Muscle of back (tissue), 11 donors: ENCODE data around the gene BEST1. TPM values are rescaled to one million over a fixed set of nuclear protein-coding genes. Genes with fewer than 3 reads are reported as not detected.
A peak's percentile ranks its signal among the peaks of the same experiment; 100 is the strongest.
"Not testable (repeated sequence)": the region's sequence is repeated elsewhere in the genome, so short reads cannot be mapped to it uniquely, and the experiment has no call there.

Source experiments
- DNase-seq, 3 donors: peaks; one replicate each; pipeline versions ENCODE4 v3.0.0 to v3.0.0-alpha.2; 2013
- polyA plus RNA-seq, 10 donors: library from polyadenylated mRNA; unstranded; fragments of 120-200 nt; gene quantifications; one replicate each; pipeline ENCODE4 v1.2.1, GENCODE V29; 2013; ENCODE audit not compliant: insufficient read length in 10 of 10

BEST1 gene
- polyA plus RNA-seq, 10 donors, result 2.6 to 4.6 (median 3.3) TPM

DNA sequence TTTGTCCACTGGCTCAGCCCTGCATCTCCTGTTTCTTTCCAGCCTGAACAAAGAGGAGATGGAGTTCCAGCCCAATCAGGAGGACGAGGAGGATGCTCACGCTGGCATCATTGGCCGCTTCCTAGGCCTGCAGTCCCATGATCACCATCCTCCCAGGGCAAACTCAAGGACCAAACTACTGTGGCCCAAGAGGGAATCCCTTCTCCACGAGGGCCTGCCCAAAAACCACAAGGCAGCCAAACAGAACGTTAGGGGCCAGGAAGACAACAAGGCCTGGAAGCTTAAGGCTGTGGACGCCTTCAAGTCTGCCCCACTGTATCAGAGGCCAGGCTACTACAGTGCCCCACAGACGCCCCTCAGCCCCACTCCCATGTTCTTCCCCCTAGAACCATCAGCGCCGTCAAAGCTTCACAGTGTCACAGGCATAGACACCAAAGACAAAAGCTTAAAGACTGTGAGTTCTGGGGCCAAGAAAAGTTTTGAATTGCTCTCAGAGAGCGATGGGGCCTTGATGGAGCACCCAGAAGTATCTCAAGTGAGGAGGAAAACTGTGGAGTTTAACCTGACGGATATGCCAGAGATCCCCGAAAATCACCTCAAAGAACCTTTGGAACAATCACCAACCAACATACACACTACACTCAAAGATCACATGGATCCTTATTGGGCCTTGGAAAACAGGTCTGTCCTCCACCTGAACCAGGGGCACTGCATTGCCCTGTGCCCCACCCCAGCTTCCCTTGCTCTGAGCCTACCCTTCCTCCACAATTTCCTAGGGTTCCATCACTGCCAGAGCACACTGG lies 12.3 kb downstream of the BEST1 start:
- DNase-seq, result no peak

DNA sequence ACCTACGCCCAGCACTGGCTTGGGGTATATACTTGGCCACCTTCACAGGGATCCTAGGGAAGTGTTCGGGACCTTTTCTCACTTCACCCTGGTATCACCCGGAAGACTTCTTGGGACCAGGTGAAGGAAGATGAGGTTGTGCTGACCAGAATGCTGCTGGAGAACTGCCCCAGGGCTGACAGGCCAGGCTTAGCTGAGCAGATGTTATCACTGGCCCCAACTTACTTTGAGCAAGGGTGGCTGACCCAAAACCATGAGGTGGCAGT lies 12.8 kb downstream of the BEST1 start:
- no peak for DNase-seq

DNA sequence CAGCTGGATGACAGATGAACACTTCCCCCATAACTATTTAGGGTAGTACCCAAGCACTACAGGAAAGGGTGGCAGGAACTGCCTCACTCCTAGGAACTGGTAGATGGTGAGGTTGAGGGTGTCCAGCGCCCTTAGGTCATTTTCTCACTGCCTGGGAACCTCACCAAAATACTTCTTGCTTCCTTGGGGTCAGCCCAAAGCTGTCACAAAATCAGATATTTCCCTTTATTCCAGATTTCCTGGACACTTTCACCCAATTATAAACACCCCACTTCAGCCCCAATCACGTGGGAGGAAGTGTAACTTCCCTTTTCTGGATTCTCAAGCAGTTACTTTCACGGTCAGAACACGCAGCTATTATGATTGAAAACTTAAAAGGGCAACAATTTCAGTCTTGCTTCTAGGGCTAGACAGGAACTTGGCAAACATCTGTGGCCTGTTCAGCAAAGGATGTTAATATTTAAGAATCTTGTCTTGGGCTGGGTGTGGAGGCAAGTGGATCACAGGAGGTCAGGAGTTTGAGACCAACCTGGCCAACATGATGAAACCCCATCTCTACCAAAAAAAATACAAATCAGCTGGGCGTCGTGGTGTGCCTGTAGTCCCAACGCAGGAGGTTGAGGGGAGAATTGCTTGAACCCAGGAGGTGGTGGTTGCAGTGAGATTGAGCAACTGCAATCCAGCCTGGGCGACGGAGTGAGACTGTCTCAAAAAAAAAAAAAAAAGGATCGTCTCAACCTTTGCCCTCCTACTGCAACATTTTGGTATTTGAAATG lies 13.3 kb downstream of the BEST1 start:
- DNase-seq, result peak in 1 of 3 donors; percentile 48

DNA sequence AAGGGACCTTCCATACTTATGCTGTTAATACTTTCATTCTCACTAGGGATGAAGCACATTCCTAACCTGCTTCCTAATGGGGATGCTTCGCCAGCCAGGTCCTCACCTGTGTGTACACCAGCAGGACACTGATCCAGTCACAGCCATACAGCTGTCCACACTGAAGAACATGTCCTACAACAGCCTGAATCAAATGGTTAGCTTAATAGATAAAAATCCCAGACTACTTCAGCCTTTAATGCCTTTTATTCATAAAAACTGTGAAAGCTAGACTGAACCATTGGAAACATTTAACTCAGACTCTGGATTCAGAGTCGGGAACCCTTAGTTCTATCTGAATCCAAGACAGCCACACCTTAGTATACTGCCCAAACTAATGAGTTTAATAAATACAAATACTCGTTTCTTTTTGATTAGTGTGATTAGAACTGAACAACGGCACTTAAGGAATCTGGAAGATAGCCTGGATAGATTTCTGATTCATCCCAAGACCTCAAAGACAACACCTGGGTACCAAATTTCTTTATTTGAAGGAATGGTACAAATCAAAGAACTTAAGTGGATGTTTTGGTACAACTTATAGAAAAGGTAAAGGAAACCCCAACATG lies 14.0 kb downstream of the BEST1 start:
- DNase-seq, result no peak

DNA sequence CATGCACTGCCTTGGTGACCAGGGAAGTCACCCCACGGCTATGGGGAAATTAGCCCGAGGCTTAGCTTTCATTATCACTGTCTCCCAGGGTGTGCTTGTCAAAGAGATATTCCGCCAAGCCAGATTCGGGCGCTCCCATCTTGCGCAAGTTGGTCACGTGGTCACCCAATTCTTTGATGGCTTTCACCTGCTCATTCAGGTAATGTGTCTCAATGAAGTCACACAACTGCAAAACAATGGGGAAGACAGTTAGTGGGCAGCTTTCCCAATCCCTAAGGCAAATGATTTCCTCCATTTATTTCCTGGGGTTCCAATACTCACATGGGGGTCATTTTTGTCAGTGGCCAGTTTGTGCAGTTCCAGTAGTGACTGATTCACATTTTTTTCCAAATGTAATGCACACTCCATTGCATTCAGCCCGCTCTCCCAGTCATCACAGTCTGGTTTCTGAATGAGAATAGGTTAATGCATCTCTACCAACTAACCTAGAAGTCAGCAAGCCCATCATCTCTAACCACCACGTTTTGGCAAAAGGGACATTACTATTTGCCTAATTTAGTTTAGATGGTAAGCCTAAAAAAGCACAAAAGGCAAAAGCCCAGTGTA lies 14.6 kb downstream of the BEST1 start:
- DNase-seq, result not testable (repeated sequence)

DNA sequence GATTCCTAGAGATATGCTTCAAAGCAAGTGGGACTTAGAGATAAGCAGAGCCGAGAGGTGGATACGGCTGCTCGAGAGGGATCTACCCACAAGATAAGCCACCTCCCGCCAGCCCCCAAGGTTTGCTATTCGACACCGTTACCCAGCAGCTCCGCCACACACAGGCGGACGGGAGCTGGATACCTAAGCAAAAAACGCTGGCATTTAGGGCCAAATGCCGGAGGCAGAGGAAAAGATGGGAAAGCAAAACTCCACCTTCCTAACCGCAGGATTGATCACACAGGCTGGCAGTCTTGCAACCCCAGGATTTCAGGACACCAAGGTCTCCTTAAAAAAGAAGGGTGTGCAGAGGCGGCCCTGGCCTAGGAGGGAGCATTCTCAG lies 16.6 kb downstream of the BEST1 start:
- no peak for DNase-seq

DNA sequence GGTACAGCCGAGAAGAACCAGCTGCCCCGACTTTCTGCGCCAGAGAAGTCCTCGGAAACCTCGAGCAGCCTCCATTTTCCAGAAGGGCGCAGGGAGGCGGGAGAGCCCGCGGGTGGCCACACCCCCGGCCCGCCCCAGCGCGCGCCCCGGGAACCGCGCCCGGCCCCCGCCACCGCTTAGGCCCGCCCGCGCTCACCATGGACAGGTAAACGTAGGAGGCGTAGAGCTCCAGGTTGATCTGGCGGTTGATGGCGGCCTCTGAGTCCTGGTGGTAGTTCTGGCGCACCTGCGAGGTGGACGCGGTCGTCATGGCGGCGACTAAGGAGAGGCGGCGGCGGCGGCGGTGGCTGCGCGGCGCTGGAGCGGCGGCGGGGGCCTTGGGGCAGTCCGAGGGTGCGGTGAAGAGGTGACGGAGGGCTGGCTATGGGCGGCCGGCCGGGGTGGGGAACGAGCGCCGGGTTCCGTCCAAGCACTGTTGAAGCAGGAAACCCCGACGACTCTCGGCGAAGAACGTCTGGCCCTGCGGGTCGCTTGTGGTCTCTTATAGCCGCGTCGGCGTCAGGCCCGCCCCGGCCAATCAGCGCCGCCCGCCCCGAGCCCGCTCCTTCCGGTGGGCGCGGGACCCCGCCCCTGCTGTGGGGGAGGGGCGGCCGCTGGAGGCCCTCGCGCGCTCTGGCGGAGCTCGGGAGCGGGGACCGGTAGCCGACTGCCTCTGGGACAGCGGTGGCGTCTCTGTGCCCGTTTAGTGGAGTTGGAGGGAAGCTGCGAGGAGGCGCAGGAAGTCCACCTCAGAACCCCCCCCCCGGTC lies 17.2 kb downstream of the BEST1 start, which contains the start of gene FTH1:
TSS of gene FTH1 (minus strand) at position 519 of the 808 bp plus-strand sequence. CDS start at position 310, 209 bp downstream.
- DNase-seq, result peak; percentile 93 to 96 (median 93)

DNA sequence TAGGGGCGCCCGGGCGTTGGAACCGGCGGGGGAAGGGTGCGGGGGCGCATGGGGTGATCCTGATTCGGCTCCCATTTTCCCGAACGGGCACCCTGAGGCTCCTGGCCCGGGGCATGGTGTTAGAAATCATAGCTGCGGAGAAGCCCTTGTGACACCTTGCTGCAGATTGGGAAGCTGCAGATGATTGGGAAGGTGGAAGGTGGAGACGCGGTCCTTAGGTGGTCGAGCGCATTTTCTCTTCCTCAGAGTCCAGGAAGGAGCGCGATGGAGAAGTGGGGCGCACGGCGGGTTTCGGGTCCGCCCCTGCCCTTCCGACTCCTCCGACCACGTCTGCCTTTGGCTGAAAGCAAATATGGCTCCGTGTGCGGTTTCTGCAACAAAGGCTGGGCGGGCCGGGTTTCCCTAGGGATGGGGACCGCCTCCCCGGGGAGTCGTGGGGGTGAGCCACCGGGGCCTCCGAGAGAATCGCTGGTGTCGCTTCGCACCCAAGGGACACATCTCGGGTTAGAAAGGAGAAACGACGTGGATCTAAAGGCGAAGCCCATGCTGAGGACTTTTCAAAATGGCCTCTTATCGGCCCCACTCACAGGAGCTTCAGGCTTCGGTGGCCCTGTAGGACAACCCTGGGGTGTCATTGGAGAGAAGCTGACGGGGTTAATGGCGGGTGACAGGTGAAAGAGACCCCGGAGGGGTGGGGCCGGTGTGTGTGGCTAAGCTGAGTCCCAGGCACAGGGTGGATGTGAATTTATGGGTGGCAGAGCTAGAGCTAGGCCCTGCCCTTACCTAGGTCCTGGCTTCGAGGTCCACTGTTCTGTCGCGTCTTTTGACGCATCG lies 18.0 kb downstream of the BEST1 start:
- peak in 2 of 3 donors; percentile 40 to 79 for DNase-seq

DNA sequence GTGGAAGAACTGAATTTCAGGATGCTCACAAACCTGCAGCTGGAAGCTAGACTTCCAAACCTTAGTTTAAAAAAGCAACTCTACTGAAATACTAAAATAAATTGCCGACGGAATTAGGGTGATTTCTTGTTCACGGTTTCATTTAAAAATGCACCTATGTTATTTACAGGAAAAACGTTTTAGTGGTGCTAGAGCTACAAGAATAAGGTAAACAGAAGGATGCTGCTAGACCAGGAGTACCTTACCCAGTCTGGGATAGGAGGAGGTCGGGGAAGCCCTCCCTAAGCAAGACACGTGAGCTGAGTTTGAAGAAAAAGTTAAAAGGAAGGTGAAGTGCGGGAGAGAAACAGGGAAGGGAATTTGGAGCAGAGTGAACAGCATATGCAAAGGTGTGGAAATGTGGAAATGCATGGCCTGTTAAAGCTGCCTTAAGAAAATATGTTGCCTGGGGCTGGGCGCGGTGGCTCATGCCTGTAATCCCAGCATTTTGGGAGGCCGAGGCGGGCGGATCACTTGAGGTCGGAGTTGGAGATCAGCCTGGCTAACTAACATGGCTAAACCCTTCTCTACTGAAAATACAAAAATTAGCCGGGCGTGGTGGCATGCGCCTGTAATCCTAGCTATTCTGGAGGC lies 18.7 kb downstream of the BEST1 start:
- no peak for DNase-seq

DNA sequence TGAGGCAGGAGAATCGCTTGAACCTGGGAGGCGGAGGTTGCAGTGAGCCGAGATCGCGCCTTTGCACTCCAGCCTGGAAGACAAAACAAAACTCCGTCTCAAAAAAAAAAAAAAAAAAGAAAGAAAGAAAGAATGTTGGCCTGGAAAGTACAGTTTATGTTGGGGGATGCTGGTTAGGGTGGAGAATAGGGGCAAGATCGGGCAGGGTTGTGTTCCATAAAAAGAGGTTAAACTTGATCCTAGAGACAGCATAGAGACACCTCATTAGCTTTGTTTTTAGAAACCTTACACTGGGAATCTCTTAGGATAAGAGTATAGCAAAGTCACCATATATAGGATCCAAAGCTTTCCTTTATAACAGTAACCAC lies 19.2 kb downstream of the BEST1 start:
- no peak for DNase-seq

DNA sequence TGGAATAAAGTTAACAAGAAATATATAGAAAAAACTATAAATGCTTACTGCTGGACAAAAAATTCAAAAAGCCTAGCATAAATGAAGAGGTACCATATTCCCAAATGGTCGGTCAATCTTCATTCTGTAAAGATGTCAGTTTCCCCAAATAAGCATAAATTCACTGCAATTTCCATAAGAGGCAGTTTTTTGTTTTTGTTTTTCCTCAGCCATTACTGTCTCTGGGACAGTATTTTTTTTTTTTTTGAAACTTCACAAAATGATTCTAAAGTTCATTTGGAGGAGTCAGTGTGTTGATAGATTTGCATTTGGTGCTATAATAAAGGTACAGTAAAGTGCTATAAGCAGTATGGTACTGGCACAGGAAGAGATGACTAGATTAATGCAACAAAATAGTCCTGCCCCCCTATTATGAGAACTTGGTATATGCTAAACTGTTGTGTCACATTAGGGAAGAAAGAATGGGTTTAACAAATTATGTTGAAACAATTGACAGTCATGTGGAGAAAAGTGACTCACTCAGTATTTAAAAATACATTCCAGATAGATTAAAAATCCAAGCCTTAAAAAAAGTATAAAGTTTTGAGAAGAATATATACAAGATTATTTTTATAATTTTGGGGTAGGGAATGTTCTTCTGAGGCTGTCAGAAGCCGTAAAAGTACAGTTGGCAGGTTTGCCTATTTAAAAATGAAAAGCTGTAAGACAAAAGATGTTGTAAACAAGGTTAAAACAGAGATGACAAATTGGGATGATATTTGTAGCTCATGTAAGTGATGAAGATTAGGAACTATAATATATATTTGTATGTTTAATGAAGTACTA lies 19.9 kb downstream of the BEST1 start:
- peak in 1 of 3 donors; percentile 76 for DNase-seq

DNA sequence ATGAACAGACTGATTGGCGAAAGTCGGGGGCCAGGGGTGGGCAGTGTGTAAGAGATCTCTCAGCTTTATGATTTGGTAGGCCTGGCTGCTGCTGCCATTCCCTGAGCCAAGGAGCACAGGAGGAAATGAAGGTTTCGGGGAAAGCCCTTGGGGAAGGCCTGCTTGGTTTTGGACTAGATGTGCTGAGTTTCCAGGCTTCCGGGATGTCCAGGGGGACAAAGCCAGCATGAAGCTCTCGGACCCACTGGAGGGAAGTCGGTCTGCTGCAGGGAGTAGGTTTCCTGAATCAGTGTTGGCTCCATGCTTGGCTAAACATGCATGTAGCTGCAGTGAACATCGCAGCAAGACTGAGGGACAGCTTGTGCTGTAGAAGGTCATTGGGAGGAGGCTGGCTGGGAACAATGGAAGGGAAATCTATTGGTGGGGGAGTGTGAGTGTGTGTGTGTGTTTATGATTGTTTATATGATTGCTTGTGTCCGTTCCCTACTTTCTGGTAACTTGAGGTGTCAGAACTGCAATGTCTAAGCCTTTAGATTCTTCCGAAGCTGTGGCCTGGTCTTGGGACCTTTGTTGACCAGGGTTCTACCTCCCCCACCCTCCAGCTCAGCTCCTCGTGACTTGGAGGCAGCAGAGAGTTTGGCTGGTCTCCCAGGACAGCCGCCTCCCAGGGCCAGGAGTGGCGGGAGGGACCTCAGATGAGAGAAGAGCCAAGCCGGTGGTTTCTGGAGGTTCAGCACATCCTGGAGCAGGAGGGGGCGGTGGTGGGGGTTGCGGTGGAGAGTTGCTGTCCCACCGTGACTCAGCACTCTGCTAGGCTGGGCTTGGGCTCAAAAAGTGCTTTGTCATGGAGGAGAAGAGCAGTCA lies 21.3 kb downstream of the BEST1 start:
- DNase-seq, result peak; percentile 94 to 98 (median 97)

DNA sequence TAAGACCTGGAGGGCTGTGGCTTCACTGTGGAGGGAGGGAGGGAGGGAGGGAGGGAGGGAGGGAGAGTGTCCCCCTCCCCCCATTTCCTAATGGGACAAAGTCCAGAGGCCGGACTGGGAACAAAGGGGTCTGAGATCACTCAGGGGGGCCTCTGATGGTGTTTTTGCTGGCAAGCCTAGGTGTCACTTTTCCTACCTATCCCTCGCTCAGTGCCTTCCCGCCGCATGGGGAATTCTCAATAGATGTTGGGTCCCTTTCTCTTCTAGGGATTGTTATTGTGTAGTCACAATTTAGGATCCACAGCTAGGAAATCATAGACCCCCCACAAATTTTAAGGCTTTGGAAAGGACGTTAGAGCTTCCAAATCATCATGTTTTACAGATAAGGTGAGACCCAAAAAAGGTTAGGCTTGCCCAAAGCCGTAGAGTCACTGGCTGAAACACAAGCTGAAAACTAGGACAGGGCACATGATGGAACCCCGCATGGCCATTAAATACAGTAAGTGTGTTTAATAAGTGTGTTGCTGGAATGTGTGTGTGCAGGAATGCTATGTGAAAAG lies 22.0 kb downstream of the BEST1 start:
- DNase-seq, result no peak

DNA sequence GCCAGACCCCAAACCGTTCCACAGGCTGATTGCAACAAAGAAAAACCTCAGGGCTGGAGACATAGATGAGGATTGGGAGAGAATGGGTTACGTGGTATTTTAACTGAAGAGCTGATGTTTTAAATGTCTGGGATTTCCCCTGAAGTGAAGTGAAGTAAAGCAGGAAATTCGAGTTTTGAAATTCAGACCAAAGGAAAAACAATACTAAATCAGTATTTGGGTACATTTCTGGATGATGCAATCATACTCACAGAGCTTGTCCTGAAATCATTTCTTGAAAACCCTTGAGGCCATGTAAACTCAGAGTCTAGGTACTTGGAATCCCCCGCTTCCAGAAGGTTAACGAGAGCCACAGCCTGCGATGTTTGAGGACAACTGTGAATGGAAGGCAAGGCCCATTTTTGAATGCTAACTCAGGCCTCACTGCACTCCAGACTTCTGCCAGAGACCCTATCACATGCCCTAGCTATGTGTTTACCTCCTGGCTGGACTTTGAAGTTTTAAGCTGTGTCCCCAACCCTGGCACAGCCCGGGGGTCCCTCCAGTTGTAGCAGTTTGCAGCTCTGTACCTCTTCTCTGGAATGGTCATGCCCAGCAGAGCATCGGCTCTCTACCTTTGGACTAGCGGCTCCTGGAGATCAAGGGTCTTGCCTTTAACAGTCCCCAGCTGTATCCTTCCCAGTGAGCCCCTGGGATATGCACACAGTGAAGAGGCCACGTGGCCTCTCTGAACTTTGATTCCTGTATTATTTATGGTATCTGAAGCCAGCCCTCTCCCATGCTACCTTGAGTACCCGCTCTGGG lies 22.7 kb downstream of the BEST1 start:
- DNase-seq, result peak; percentile 42 to 83 (median 73)

DNA sequence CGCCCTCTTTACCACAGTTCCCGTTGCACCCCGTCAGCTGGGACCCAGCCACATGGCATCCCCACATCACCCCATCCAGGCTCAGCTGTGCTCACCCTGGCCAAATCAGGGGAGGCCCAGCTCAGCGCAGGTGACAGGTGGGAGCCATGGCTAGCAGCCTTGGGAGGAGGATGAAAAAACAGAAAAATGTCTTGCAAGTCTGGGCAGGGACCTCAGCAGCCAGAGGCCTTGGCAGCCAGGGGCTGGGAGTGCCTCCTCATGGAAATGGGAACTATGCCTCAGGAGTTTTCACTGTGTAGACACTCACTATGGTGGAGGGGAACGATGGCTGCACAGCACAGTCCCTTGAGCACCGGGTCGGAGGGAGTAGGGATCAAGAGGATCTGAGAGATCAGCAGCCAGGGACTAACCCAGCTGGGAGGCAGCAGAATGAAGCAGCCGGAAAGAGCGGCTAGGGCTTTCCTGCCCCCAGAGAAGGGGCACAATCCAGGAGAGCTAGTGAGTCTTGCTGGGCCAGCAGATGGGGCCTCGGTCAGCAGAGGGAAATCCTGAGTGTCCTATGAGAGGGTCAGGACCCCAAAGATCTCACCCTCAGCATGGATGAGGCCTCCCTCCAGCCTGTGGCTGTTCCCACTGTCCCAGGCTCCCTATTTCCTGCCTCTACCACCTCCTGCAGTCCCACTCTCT lies 23.5 kb downstream of the BEST1 start:
- peak in 1 of 3 donors; percentile 44 for DNase-seq
